ENCODE results near the gene HPCA.

DNA sequence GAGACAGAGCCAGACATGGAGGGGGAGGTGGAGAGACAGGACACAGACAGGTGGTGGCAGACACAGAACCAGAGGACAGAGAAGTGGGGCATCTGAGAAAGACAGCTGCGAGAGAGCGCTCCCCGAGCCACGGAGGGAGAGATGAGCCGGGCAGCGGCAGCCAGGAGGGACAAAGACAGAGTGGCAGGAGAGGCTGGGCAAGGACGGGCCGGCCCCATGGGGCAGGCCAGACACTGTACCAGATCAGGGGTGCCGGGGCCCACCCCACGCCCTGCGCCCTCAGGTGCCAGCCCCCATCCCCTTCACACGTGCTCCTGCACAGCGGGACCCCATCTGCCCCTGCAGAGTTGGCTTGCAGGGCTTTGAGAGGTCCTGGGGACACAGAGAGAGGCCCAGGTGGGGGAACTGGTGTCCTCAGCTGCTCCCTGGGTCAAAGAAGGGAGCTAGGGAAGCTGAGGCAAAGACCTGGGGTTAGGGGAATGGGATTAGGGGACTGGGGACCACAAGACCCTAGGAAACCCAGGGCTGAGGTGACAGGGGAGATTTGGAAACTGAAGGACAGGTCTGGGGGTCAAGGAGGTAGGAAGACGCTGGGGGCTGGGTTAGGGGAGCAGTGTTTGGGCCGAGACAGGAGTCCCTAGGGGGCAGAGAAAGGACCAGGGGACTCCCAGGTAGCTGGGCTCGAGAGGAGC lies 16.2 kb upstream of the HPCA start:
- TF ChIP-seq, protein P1, sequence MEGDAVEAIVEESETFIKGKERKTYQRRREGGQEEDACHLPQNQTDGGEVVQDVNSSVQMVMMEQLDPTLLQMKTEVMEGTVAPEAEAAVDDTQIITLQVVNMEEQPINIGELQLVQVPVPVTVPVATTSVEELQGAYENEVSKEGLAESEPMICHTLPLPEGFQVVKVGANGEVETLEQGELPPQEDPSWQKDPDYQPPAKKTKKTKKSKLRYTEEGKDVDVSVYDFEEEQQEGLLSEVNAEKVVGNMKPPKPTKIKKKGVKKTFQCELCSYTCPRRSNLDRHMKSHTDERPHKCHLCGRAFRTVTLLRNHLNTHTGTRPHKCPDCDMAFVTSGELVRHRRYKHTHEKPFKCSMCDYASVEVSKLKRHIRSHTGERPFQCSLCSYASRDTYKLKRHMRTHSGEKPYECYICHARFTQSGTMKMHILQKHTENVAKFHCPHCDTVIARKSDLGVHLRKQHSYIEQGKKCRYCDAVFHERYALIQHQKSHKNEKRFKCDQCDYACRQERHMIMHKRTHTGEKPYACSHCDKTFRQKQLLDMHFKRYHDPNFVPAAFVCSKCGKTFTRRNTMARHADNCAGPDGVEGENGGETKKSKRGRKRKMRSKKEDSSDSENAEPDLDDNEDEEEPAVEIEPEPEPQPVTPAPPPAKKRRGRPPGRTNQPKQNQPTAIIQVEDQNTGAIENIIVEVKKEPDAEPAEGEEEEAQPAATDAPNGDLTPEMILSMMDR (IDR thresholded peaks at IDR 0.05): no peak
- TF ChIP-seq POLR2AphosphoS5 (IDR thresholded peaks at IDR 0.05): no peak

Measured in suprapubic skin (tissue), 3 donors.